HG02678 (cell line): ENCODE results near the gene SYTL1.

Experiments used
- ATAC-seq: cut with Tn5 transposase; IDR thresholded peaks from one replicate; pipeline ENCODE4 v1.9.1; 2021; ENCODE audit warnings: mild to moderate bottlenecking, moderate library complexity; ENCODE audit not compliant: unreplicated experiment

The SYTL1 gene

DNA sequence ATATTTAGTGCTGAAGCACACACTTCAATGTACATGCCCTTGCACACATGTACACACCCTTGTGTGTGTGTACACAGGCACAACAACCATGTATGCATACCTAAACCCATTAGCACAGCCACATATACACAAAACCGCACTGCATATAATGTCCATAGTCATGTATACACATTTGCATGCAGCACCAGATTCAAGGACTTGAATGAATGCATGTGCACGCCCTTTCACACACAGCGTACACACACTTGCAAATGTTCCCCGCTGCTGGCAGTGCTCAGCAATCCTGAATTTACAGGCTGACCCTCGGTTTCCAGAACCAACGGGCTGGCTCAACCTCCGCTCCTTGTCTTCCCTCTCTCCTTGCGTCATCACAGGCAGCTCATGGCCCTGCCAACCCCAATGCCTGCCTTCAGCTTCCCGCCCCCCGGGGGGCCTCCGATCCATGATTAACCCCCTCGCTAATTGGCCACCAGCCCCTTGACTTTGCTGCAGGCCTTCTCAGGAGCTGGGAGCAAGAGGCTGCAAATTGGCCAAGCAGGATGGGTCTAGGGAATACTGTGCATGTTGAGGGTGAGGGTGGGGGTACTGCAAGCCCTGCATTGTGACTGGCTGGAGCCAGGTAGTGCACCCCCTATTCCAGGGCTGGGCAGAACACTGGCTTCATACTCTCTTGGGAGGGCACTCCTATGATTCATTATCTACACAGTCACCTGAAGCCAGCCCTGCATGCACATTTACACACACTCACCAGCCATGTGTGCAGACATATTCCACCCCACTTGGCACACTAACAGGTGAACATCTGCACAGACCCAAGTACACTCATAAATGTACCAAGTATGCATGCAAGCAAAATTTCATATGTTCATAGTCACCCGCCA, 58.5 kb downstream of the SYTL1 start:
- ATAC-seq: no peak

GRCh38 chr1:27400963-27401341, 59.1 kb downstream of the SYTL1 start:
- no peak for ATAC-seq

DNA sequence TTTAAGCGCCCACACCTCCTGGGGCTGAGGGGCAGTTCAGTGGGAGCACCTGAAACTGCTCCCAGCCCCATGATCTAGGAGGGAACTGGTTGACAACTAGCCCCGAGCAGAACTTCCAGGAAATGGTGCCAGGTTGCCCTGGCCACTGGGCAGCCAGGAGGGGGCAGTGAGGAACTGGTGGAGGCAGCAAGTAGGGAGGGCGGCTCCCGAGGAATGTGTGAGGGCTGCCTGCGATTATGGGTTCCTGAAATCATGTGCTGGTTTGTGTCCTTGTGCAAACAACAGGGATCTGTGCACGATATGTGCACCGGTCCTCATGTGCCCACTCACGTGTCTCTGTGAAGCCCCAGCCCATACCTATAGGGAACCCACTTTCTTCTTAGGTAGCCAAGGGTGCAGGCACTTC, 60.5 kb downstream of the SYTL1 start:
- ATAC-seq: no peak

DNA sequence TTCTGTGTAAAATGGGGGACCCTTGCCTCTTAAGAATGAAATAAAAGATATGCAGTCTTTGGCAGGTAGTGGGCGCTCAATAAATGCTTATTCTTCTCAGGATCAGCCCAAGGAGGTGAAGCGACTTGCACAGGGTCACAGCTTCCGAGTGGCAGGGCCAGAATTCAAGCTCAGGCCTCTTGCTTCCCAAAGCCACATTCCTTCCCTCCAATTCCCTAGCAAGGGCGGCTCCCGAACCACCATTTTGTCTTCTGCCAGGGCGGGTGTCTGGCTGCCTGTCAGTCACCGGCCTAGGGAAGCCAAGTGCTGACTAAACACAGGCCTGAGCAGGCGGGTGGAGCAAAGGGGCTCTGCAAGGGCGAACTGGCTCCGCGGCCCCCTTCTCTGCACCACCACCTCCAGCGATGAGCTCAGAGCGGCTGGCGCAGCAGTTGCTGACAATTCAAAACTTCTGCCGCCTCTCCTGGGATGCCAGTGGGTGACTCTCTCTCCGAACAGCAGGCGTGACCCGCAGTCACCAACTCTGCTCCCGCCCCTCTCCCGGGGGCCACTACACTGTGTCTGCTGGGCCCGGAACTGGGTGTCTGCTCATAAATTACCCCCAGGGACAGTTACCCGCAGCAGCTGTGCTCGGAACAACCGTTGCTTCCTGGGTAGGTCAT, 61.4 kb downstream of the SYTL1 start:
- peak; percentile 55 for ATAC-seq
